Inflammatory macrophage (primary cell): ENCODE data around the gene CARS1.
"Not testable (repeated sequence)": the region's sequence is repeated elsewhere in the genome, so short reads cannot be mapped to it uniquely, and the experiment has no call there.

Source experiments
- DNase-seq, 2 donors: peaks; one replicate each; pipeline ENCODE4 v3.0.0-alpha.2; 2020 to 2022

The CARS1 gene

DNA sequence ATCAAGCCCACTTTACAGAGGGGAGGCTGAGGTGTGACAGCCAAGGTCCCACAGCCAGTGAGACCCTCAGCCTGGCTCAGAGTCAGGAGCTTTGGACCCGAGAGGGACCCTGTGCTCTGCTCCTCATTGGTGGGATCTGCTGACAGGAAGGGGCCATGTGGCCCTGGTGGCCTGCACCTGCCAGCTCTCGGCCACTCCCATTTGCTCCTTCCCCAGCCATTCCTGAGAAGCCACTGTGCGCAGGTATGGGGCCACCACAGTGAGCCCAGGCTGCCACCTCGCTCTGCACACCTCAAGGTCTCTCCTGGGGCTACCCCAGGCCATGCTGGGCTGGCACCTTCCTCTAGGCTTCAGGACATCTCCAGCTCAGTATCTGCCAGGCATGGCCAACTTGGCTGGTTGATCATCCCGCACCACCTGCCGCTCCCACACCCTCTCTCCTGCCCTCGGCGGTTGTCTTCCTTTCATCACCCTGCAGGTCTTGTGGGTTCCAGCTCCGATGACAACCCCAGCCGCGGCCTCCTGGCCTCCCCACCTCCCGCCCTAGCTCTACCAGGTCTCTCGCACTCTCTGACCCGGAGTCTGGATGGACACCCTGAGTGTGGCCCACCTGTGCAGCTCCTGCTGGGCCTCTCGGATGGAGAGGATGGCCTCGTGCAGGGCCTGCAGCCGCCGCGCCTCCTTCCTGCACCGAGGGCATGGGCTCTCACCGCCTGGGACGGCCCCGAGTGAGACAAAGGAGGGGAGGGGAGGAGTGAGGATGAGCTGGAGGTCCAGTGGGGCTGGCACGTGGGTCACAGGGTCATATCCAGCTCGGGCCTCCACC, 32.2 kb upstream of the CARS1 start:
- DNase-seq, result no peak

DNA sequence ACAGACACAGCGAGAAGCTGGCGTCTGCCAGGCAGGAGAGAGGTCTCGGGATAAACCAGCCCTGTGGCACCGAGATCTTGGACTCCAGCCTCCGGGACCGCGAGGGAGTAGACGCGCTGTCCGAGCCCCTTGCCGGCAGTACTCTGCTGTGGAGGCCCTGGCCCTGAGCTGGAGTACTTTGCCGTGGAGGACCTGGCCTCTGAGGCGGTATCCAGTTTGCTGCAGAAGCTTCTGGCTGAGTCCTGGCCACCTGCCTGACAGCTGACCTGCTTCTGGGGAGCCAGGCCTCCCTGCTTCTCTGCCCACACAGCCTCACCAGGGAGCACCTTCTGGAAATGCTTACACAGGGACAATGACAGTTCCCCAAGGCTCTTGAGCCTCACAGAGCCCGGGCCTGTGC, 31.6 kb upstream of the CARS1 start:
- no peak for DNase-seq

DNA sequence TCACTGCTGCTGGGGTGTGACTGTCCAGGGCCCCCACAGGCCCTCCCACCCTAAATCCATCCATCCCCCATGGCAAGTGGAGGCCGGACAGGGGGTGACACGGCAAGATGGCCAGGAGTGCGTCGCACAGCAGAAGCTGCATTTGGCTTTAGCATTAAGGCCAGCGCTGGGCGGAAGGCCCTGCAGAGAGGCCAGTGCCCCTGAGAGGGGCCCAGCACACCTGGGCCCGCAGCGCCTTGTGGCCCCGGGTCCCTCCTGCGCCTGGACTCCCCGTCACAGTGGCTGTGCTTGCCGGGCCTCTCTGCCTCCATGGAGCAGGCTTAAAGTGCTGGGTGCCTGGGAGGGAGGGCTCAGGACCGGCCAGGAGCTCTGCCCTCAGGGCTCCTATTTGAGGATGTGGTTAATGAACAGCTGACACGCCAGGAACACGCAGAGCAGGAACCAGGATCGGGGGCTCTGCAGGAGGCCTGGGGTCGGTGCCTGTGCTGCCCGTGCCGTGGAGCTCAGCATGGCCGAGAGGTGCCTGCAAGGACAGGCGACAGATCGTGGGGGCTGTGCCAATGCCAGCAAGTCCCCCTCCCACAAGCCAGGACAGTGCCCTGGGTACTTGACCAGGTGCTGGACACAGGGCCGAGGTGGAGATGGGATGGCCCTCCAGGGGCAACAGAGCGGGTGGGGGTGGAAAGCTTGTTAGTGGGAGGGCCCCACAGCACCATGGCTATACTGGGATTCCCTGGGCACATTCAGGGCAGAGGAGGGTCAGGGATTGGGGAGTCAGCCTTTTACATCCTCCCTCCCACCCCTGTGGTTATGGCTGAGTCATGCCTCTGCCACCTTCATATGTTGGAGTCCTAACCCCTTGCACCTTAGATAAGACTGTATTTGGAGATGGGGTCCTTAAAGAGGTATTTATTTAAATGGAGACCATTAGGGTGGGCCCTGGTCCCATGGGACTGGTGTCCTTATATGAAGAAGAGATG, 30.9 kb upstream of the CARS1 start:
- peak in 1 of 2 donors; percentile 11 for DNase-seq

DNA sequence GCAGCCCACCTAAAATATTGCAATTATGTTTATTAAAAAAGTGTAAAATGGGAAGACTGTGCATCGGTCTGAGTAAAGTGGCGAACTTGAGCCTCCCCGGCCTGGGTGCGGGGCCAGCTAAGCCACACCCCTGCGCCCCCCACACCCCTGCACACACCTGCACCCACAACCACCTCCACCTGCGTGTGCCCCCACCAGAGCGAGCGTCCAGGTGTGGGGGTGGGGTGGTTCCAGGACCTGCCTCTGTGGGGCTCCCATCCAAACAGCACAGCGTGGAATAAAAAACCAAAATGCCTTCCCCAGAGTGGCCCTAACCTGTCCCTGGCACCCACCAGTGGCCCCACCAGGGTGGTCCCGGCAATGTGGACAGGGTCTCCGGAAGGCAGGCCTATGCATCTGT, 30.1 kb upstream of the CARS1 start:
- DNase-seq, result no peak

DNA sequence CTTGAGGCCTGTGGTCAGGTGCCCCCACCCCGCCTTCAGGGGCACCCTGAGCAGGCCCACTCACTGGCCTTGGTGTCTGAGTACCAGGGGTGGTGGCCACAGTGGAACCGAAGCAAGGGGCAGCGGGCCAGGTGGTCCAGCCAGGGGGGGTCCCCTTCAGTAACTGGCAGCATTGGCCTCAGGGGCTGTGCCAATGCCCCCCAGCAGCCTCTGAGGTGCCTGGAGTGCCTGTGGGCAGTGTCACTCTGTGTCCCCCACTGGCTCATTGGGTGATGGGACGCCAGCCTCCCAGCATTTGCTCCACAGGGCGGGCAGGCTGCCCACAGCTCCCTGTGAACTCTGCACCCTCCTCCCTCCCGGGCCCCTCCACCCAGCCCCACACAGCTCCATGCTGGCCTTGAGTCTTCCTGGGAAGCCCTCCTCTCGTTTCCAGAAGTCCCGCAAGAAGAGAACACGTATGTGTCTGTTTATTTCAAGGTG, 29.5 kb upstream of the CARS1 start:
- no peak for DNase-seq

DNA sequence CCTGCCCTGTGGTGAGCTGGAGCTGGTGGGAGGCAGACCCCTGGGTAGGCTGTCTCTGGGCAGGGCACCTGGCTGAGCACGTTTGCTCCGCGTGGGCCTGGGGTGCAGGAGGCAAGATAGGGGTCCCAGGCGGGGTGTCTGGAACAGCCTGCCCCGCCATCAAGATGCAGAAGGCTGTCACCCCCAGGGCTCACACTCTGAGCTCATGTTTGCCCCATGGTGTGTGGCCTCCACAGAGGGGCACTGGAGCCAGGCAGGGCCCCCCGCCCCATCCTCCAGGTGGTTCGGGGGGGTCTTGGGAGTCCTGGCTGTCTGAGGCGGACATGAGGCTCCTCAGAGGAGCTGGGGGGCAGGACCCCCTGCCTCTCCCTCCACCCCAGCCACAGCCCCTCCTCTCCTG, 28.9 kb upstream of the CARS1 start:
- no peak for DNase-seq

DNA sequence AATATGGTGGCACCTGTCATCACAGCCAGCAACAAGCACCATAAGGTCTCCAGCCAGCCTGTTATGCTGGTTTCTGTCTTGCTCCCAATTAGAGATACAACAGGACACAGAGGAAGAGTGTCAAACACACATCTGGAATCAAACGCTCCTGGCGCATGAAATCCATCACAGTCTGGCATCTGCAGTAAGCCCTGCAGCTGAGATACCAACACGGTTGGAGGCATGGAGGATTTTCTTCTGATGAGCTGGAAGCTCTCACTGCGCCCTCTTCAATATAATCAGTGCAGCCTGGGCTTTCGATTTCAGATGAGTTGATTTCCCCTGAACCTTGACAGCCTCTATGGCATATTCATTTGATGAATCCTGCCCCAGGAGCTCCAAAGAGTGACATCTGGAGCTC, 27.8 kb upstream of the CARS1 start:
- no peak for DNase-seq

DNA sequence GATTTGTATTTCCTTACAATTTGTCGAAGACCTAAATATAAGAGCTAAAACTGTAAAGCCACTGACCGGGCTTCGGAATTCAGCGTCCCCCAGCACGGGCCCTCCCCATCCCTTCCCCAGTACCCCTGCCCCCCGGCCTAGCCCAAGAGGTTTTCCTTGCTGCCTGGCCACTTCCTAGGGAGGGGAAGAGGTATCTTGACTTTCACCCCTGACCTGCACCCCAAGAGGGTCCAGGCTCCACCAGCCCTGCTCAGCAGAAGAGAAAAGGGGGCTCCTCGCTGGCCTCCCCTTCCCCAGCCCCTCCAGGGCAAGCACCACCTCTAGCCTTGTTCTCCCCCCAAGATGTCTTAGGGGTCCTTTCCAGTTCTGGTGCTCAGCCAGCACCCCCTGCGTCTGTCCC, 26.1 kb upstream of the CARS1 start:
- no peak for DNase-seq

DNA sequence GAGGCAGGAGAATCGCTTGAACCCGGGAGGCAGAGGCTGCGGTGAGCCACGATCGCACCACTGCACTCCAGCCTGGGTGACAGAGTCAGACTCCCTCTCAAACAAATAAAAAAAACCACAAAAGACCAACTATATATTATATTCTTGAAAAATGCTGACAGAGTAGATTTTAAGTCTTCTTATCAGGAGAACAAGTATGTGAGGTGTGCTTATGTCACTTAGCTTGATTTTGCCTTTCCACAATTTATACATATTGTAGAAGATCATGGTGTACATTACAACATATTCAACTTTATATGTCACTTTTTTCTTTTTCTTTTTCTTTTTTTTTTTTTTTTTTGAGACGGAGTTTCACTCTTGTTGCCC, 24.1 kb upstream of the CARS1 start:
- no peak for DNase-seq

DNA sequence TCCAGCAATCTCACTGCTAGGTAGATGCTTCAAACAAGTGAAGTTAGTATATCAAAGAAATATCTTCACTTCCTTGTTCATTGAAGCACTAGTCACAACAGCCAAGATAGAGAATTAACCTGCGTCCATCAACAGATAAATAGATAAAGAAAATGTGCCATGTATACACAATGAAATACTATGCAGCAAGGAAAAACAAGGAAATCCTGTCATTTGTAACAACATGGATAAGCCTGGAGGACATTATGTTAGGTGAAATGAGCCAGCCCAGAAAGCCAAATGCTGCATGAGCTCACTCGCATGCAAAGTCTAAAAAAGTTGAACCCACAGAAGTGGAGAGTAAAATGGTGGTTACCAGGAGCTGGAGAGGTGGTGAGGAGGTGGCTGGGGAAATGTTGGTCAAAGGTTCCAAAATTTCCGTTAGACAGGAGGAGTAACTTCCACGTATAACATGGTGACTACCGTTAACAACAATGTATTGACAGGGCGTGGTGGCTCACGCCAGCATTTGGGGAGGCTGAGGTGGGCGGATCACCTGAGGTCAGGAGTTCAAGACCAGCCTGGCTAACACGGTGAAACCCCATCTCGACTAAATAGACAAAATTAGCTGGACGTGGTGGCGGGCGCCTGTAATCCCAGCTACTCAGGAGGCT, 23.6 kb upstream of the CARS1 start:
- DNase-seq, result no peak

DNA sequence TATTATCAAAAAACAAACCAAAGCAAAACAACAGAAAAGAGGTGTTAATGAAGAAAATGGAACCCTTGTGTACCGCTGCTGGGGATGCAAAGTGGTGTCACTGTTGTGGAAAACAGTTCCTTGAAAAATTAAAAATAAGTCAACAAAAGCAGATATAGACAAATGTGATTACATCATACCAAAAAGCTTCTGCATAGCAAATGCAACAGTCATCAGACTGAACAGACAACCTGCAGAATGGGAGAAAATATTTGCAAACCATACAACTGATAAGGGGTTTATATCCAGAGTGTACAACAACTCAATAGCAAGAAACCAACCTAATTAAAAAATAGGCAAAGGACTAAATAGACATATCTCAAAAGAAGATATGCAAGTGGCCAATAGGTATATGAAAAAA, 22.9 kb upstream of the CARS1 start:
- DNase-seq, result no peak

DNA sequence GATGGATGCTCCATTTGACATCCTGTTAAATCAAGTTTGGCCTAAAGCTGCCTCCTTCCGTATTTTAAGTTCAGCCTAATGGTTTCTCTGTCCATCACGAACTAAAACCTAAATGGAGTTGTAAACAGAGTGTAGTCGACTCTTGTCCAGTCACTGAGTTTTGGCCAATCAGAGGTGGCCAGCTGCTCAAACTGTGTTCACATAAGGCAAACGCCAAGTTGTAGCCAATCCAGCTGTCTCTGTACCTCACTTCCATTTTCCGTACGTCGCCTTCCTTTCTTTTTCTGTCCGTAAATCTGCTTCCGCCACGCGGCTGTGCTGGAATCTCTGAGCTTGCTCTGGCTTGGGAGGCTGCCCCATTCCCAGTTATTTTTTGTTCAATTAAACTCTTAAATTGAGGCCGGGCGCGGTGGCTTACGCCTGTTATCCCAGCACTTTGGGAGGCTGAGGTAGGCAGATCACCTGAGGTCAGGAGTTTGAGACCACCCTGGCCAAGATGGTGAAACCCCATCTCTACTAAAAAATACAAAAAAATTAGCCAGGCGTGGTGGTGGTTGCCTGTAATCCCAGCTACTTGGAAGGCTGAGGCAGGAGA, 20.7 kb upstream of the CARS1 start:
- no peak for DNase-seq

DNA sequence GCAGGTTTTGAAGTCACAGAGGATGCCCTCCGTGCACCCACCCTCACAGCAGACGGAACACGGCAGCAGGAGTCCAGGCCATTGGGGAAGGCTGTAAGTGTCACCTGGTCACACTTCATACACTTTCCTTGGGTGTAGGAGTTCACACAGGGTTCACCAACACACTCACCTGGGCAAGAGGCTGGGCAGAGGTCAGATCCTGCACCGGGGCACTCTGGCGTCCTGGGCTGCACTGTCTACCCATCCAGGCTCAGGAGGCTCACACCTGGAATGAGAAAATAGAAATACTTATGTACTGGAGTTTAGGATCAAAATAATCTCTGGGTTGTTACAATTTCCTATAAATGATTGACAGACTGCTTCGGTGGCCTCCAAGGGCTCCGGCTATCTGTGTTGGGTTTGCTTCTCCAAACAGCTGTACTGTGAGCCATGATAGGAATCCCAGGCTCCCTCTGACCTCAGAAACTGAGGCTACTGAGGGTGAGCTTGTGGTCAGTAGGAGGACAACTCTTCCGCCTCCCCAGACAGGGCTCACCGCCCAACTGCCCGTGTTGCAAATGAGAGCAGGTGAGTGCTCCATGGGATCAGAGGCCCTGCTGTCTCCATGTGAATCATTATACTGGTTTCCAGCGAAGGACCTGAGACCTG, 20.1 kb upstream of the CARS1 start:
- DNase-seq, result no peak

DNA sequence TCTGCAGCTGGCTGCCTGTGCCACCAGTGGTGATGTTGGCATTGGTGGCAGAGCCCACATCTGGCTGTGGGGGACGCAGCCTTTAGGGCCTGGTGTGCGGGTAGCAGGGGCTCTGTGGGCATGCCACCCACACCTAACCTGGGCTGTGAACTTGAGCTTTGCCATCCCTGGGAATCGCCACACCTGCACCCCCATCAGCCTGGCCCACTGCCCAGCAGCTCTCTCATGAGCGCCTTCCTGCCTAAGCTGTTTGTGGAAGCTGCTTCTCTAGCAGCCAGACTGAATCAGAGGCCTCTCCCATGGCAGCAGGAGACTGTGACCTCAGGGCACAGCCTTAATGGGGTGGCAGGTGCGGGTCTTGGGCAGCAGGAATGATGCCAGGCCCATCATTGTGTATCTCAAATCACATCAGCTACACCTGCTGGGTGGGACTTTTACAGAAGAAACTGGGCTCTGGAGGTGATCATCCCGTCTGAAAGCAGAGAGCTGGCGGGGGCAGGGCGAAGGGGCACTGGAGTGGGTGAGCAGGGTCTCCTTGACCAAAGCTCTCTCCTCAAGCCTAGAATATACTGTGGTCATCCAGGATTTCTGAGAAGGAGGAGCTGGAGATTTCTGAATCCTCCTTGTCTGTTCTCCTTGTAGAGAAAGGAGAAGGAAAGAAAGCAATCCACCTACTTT, 17.8 kb upstream of the CARS1 start:
- DNase-seq, result no peak

DNA sequence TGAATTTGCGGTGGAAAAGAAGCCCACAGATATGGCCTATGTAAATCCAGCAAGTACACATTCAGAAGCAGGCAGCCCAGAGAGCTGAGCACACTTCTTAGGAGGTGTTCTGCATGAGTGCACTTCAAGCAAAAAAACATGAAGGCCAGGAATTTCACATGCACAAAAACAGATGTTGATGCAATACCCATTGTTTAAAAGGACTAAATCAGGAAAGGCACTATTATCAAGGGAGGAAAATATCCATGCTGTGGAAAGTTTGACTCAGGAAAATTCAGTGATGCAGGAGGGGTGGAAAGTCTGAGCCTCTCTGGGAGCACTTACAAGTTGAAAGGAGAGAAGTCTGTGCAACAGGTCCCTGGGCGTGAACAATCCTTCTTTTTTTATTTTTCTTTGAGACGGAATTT, 15.8 kb upstream of the CARS1 start:
- DNase-seq, result no peak

DNA sequence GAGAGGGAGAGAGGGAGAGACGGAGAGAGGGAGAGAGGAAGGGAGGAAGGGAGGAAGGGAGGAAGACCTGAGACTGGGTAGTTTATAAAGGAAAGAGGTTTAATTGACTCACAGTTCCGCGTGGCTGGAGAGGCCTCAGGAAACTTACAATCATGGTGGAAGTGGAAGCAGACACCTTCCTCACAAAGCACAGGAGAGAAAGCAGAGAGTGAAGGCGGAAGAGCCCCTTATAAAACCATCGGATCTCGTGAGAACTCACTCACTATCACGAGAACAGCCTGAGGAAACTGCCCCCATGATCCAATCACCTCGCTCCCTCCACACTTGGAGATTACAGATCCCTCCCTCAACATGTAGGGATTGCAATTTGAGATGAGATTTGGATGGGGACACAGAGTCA, 12.2 kb upstream of the CARS1 start:
- DNase-seq, result no peak

DNA sequence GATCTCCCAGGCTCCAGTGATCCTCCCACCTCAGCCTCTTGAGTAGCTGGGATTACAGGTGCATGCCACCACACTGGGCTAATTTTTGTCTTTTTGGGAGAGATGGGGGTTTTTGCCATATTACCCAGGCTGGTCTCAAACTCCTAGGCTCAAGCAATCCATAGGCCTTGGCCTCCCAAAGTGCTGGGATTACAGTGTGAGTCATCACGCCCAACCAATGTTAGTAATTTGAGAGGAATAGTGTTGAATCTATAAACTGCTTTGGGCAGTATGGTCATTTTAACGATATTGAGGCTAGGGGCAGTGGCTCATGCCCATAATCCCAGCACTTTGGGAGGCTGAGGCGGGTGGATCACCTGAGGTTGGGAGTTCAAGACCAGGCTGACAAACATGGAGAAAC, 9.1 kb upstream of the CARS1 start:
- DNase-seq, result not testable (repeated sequence)

DNA sequence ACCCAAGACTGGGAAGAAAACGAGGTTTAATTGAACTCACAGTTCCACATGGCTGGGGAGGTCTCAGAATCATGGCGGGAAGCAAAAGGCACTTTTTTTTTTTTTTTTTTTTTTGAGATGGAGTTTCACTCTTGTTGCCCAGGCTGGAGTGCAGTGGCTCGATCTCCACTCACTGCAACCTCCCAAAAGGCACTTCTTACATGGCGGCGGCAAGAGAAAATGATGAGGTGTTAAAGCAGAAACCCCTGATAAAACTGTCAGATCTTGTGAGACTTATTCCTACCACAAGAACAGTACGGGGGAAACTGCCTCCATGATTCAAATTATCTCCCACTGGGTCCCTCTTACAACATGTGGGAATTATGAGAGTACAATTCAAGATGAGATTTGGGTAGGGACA, 7.5 kb upstream of the CARS1 start:
- not testable (repeated sequence) for DNase-seq

DNA sequence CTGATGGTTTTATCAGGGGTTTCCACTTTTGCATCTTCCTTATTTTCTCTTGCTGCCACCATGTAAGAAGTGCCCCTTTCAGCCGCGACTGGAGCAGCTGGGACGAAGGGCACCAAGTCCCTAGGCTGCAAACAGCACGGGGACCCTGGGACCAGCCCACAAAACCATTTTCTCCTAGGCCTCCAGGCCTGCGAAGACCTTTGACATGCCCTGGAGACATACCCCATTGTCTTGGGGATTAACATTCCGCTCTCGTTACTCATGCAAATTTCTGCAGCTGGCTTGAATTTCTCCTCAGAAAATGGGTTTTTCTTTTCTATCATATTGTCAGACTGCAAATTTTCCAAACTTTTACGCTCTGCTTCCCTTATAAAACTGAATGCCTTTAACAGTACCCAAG, 6.7 kb upstream of the CARS1 start:
- not testable (repeated sequence) for DNase-seq

DNA sequence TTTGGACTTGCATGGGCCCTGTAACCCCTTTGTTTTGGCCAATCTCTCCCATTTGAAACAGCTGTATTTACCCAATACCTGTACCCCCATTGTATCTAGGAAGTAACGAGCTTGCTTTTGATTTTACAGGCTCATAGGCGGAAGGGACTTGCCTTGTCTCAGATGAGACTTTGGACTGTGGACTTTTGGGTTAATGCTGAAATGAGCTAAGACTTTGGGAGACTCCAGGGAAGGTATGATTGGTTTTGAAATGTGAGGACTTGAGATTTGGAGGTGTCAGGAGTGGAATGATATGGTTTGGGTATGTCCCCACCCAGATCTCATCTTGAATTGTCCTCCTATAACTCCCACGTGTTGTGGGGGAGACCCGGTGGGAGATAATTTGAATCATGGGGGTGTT, 6.2 kb upstream of the CARS1 start:
- DNase-seq, result not testable (repeated sequence)

DNA sequence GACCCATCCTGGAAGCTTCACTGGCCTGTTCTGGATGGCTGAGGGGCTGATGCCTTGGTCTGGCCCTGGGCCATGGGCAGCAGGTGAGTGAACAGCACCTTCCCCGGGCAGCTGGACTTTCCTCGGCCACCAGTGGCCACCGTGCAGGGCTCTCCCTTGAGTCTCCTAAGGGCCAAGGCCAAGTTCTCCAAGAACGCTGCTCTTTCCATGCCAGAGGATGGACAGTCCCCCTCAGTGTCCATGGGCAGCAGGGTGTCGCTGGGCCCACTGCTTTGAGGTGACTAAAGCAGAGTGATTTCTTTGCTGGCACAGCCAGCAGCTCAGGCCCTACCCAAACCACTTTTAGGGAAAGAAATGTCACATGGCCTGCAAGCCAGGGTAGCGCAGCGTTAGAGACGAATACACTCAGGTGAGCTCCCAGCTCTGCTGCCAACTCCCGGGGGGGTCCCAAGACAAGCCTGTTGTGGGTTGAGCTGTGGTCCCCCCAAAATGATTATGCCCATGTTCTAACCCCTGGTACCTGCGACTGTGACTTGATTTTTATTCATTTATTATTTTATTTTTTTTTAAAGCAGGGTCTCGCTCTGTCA, 3.3 kb upstream of the CARS1 start:
- DNase-seq, result no peak
